Activated CD8-positive, alpha-beta T cell treated with anti-CD3 and anti-CD28 coated beads for 36 hours (primary cell): Measurements from ENCODE around the gene SNAPC4. TPM values are rescaled to one million over a fixed set of nuclear protein-coding genes. Genes with fewer than 3 reads are reported as not detected.

ENCODE experiments used
- ATAC-seq: fragments of 200-7000 bp; cut with Tn5 transposase; one replicate; pipeline ENCODE4 v1.10.0; 2021; ENCODE audit warnings: mild to moderate bottlenecking, moderate library complexity
- CTCF ChIA-PET: fragments of 350-600 bp; sonication (Branson Sonifier 250); formaldehyde crosslinking; loops from one replicate; lab custom pipeline; 2021; ENCODE audit warnings: antibody characterized with exemption; lab: Charles Lee
- POLR2A ChIA-PET: fragments of 350-600 bp; sonication (Branson Sonifier 250); formaldehyde crosslinking; loops from one replicate; lab custom pipeline; 2021; ENCODE audit warnings: antibody characterized with exemption; lab: Charles Lee
- DNase-seq: peaks from one replicate; pipeline ENCODE4 v3.0.0-alpha.2; 2020
- H3K27ac Mint-ChIP-seq: one replicate; pipeline ENCODE4 v1.8.0; 2021; ENCODE audit warnings: mild to moderate bottlenecking, mixed read lengths
- H3K27me3 Mint-ChIP-seq: one replicate; pipeline ENCODE4 v1.8.0; 2021; ENCODE audit warnings: mixed read lengths
- H3K36me3 Mint-ChIP-seq: one replicate; pipeline ENCODE4 v1.8.0; 2021; ENCODE audit warnings: low read depth, mixed read lengths
- H3K4me1 Mint-ChIP-seq: one replicate; pipeline ENCODE4 v1.8.0; 2021; ENCODE audit warnings: low read depth, mixed read lengths
- H3K4me3 Mint-ChIP-seq: one replicate; pipeline ENCODE4 v1.8.0; 2021; ENCODE audit warnings: mild to moderate bottlenecking, moderate library complexity, mixed read lengths
- H3K9me3 Mint-ChIP-seq: one replicate; pipeline ENCODE4 v1.8.0; 2021; ENCODE audit warnings: mixed read lengths
- CTCF ChIP-seq: fragments of 200-600 bp; IDR thresholded peaks from one replicate; pipeline ENCODE4 v1.8.0; 2022; ENCODE audit warnings: antibody characterized with exemption, mild to moderate bottlenecking
- intact Hi-C: fragments of 100-400 bp; cut with micrococcal nuclease; formaldehyde crosslinking; loops from one replicate; pipeline ENCODE4 v1.10.0; 2022
- total RNA-seq, 2 experiments: library from RNA; stranded (reverse); gene quantifications; one replicate each; pipeline ENCODE4 v1.2.3, GENCODE V29; 2021

SNAPC4 gene
- total RNA-seq, 2 experiments from 2014 or later, result 15.5 to 17.1 TPM

DNA sequence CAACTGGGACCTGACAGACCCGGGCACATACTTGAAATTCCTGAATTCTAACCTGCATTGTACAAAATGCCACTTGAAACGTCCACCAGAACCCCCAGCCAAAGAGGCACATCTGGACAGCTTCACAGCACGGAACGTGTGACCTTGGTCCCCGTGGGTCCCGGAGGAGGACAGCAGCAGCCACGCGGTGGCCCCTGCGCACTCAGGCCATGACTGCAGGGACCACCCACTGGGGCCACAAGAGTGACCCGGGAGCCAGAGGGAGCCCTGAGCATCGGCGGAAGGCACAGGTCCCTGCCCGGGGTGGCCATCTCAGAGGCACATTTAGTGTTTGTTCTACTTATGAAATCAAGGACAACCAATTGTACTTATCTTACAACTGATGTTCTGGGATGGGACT is 2.1 kb upstream of the SNAPC4 start:
- intact Hi-C loops, result loop anchor here (10.0 kb wide), 1 partner anchor 87 kb away; no protein-coding TSS in a partner anchor
- DNase-seq, result no peak
- peak overlapping the region; percentile 77 for H3K27ac Mint-ChIP-seq
- H3K36me3 Mint-ChIP-seq, result peaks cover 58% of the 10 kb centered on the region
- ChIA-PET CTCF (interaction anchor here (1.0 to 2.4 kb wide), 5 partner anchors 13 to 89 kb away, joined by 3 to 8 read pairs (median 5); partner anchors contain the start of gene DNLZ), POLR2A (interaction anchor here (1.1 to 2.0 kb wide), 4 partner anchors 7 to 39 kb away, joined by 3 to 16 read pairs (median 4); partner anchors contain the start of genes ENTR1 and PMPCA)
- peaks cover 58% of the 10 kb centered on the region for H3K4me1 Mint-ChIP-seq
- H3K4me3 Mint-ChIP-seq, result no peak overlapping the region
- no peak for ATAC-seq
- TF ChIP-seq CTCF, result no peak
- no peaks in the 10 kb centered on the region for H3K9me3 Mint-ChIP-seq
- H3K27me3 Mint-ChIP-seq, result no peaks in the 10 kb centered on the region

- ATAC-seq, result no peak
- Mint-ChIP-seq H3K27ac (peak overlapping the region; percentile 77), H3K4me3 (peak overlapping the region; percentile 17), H3K9me3 (no peaks in the 10 kb centered on the region), H3K27me3 (no peaks in the 10 kb centered on the region), H3K36me3 (peaks cover 55% of the 10 kb centered on the region), H3K4me1 (peaks cover 54% of the 10 kb centered on the region)
- ChIA-PET CTCF (interaction anchor here (0.8 to 2.9 kb wide), 11 partner anchors 9 to 89 kb away, joined by 3 to 21 read pairs (median 5); partner anchors contain the start of genes DNLZ, ENTR1, INPP5E and PMPCA), POLR2A (interaction anchor here (0.8 to 2.0 kb wide), 9 partner anchors 8 to 89 kb away, joined by 3 to 16 read pairs (median 3); partner anchors contain the start of genes DNLZ, ENTR1 and PMPCA)
- DNase-seq, result no peak
- intact Hi-C loops, result loop anchor here (10.0 kb wide), 1 partner anchor 87 kb away; no protein-coding TSS in a partner anchor
- no peak for TF ChIP-seq CTCF
These were observed 1.4 kb upstream of the SNAPC4 start for GRCh38 chr9:136401173-136401922.

- Mint-ChIP-seq H3K9me3 (no peaks in the 10 kb centered on the region), H3K4me1 (peaks cover 40% of the 10 kb centered on the region), H3K27ac (peak overlapping the region; percentile 79), H3K27me3 (no peaks in the 10 kb centered on the region), H3K36me3 (peaks cover 57% of the 10 kb centered on the region), H3K4me3 (peak overlapping the region; percentile 87)
- ATAC-seq, result no peak
- CTCF ChIA-PET, result interaction anchor here (0.7 to 2.9 kb wide), 4 partner anchors 10 to 86 kb away, joined by 3 to 21 read pairs (median 4); partner anchors contain the start of genes DNLZ, ENTR1 and PMPCA
- TF ChIP-seq CTCF, result no peak
- DNase-seq, result peak; percentile 48
- intact Hi-C loops, result loop anchor here (10.0 kb wide), 1 partner anchor 85 kb away; no protein-coding TSS in a partner anchor
- POLR2A ChIA-PET, result interaction anchor here (0.6 to 1.8 kb wide), 7 partner anchors 9 to 88 kb away, joined by 3 to 5 read pairs (median 5); no protein-coding TSS in a partner anchor
These were observed 563 bp downstream of the SNAPC4 start for GRCh38 chr9:136399176-136400037.

- POLR2A ChIA-PET, result interaction anchor here (0.9 to 1.9 kb wide), 6 partner anchors 9 to 37 kb away, joined by 4 to 5 read pairs (median 5); partner anchors contain the start of gene DNLZ
- H3K4me3 Mint-ChIP-seq, result peak overlapping the region; percentile 87
- peaks cover 53% of the 10 kb centered on the region for H3K36me3 Mint-ChIP-seq
- DNase-seq (no peak), ATAC-seq (no peak)
- peaks cover 28% of the 10 kb centered on the region for H3K4me1 Mint-ChIP-seq
- H3K27ac Mint-ChIP-seq, result no peak overlapping the region
- no peaks in the 10 kb centered on the region for H3K9me3 Mint-ChIP-seq
- H3K27me3 Mint-ChIP-seq, result no peaks in the 10 kb centered on the region
- CTCF ChIA-PET, result interaction anchor here (1.2 to 1.3 kb wide), 2 partner anchors 26 to 85 kb away, joined by 3 read pairs; no protein-coding TSS in a partner anchor
- TF ChIP-seq CTCF, result no peak
- intact Hi-C loops, result no loop called here
These were observed 1.7 kb downstream of the SNAPC4 start for GRCh38 chr9:136398286-136398685.
